Embryonic facial prominence (tissue), 1 donor: ENCODE measurements around the gene SLTM.
"Not testable (repeated sequence)": the region's sequence is repeated elsewhere in the genome, so short reads cannot be mapped to it uniquely, and the experiment has no call there.

ENCODE experiments used
- DNase-seq: peaks from one replicate; pipeline ENCODE4 v3.0.0-alpha.2; 2016; ENCODE audit errors: extremely low spot score

Gene SLTM

DNA sequence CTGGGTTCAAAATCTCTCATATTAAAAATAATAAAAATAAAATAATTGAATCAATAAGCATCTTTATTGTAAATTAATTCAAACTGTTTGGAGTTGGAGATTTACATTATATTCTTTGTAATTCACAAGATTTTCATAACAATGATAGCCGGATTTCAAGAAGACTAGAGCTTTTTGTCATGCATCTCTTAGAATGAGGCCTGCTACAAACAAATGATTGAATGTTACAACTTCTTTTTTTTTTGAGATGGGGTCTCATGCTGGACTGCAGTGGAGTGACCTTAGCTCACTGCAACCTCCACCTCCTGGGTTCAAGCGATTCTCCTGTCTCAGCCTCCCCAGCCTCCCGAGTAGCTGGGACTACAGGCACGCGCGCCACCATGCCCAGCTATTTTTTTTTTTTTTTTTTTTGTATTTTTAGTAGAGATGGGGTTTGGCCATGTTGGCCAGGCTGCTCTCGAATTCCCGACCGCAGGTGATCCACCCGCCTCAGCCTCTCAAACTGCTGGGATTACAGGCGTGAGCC is 3.5 kb downstream of the SLTM start:
- DNase-seq = no peak

DNA sequence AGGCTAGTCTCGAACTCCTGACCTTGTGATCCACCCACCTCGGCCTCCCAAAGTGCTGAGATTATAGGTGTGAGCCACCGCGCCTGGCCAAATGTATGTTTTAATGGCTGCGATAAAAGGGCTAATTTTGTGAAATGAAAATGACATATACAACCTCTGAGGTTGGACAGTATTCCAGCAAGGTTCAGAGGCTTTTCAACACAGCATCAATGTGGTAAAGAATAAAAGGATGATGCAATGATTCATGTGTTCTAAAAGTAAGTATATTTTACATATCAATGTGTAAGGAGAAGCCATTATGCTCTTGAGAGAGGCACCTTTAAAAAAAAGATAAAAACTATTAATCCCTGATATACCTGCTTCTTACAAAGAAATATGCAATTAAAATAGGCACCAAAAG is 6.7 kb downstream of the SLTM start:
- no peak for DNase-seq

- no peak for DNase-seq
Measured at GRCh38 chr15:58924327-58924726, 9.2 kb downstream of the SLTM start.

DNA sequence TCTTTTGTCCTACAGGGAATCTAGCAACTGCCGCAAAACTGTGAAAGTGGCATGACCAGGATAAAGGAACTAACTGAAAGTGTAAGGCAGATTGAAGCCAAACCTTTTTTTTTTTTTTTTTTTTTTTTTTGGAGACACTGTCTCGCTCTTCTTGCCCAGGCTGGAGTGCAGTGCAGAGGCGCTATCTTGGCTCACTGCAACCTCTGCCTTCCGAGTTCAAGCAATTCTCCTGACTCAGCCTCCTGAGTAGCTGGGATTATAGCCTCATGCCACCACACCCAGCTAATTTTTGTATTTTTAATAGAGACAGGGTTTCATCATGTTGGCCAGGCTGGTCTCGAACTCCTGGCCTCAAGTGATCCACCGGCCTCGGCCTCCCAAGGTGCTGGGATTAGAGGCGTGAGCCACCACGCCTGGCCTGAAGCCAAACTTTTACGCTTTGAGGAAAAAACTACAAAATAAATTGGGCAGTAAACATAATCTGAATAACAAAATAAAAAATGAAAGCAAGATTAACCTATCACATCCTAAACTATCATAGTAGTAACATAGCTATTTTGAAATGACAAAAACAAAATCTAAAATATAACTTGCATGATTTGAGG is 9.7 kb downstream of the SLTM start:
- DNase-seq = no peak

DNA sequence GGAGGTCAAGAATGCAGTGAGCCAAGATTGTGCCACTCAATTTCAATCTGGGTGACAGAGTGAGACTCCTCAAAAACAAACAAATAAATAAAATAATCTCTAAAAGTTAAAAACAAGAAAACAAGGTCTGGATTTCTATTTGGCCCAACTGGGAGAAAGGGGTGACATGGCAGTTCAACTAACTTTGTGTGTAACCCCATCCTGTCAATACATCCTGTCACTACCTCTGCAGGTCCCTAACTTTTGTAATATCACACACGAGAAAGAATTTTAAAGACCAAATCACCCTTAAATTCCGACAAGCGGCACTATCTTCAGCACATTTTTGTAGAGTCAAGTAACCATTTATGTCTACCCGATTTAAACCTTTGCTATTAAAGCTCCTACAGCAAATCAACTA is 10.2 kb downstream of the SLTM start:
- DNase-seq = no peak

DNA sequence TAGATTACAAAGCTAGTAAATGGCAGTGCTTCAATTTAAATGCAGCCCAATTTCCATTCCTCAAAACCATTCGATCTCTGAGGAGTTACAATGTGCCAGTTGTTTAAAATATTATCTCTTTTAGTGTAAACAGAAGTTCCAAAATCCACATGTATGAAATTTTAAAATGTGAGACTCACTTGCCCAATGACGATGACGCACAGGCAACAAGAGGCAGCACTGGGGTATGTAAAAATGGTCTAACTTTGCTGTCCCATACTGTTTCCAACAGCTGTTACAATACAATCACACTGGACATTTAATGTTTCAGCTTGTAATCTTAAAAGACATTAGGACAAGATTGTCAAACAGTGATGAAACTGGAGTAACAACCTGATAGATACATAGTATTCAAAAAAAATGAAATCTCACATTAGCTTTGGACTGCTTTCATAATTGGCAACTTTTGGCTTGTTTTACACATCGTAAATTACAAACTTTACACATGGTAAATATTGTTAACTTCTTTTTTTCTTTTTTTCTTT is 12.2 kb downstream of the SLTM start:
- DNase-seq = no peak

DNA sequence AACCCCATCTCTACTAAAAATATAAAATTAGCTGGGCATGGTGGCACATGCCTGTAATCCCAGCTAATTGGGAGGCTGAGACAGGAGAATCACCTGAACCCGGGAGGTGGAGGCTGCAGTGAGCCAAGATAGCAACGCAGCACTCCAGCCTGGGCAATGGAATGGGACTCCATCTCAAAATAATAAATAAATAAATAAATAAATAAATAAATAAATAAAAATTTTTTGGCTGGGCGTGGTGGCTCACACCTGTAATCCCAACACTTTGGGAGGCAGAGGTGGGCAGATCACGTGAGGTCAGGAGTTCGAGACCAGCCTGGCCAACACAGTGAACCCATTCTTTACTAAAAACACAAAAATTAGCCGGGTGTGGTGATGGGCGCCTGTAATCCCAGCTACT is 13.0 kb downstream of the SLTM start:
- not testable (repeated sequence) for DNase-seq

DNA sequence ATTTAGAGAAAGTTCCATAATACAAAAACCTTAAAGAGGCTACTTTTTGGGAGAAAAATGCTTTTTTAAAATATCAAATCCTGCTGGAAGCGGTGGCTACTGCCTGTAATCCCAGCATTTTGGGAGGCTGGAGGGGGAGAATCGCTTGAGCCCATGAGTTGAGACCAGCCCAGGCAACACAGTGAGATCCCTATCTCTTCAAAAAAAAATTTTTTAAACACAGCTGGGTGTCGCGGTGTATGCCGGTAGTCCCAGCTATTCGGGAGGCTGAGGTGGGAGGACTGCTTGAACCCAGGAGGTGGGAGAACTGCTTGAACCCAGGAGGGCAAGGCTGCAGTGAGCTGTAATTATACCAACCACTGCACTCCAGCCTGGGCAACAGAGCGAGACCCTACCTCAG is 14.2 kb downstream of the SLTM start:
- no peak for DNase-seq

DNA sequence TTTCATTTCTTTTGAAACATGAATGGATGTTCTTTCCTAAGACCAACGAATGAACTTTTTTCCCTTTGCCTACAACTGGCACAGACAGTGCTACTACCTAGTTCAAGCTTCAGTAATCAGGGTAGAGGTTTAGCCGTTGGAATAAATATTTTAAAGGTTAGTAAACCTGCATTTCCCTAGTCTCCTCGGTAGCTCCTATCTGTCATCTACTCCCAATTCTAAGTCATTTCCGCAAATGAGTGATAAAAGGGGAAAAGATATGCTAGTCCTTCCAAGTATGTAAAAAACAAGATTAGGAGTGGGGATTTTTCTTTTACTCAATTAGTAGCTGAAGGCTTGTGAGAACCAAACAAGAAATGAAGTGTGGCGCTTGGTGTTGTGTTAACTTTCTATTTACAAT is 15.2 kb downstream of the SLTM start:
- no peak for DNase-seq

- not testable (repeated sequence) for DNase-seq
Measured at GRCh38 chr15:58917613-58918129, 15.8 kb downstream of the SLTM start.

DNA sequence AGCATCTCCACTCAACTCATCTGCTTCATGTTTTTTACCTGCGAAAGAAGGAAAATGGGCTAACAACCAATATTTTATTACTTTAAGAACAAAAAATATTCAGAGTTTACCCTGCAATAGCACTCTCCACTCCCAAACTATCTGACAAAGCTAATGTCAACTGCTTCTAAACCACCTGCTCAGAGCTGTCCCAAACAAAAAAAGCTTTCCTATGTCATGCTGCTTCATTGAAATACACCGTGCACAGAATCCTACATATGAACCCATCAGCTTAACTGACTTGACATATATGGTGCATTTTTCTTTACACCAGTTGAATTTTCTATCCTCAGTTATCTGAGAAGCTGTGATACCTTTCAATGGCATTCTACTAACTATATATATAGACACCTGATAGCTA is 16.5 kb downstream of the SLTM start:
- DNase-seq = no peak

DNA sequence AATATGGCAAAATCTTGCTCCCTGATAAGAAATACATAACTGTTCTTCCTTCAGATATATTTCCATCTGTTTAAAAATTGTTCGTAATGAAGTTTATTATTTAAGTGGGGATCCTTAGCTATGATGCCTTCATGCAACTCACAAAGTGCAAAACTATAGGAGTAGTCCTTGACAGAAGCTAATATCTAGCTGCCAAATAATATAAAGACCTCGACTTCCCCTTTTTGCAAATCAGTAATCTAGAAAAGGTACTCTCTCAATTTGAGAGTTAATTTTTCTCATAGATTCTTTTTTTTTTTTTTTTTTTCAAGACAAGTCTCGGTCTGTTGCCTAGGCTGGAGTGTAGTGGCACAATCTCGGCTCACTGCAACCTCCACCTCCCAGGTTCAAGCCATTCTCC is 23.0 kb downstream of the SLTM start:
- no peak for DNase-seq

DNA sequence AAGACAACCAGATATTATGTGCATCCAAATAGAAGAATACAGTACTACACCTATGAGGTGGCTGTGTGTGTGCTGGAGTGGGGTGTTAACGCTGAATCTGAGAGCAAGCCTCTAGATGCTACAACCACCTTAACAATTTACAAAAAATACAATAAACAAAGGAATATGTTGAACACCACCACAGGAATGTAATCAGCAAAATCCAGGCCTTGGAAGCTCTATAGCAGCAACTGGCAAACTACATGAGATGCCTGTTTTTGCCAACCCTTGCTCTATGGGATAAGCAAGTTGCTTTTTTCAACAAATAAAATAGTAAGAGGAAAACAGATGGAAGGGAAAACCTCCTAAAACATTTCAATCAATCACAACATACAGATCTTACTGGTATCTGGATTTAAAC is 23.9 kb downstream of the SLTM start:
- DNase-seq = no peak

DNA sequence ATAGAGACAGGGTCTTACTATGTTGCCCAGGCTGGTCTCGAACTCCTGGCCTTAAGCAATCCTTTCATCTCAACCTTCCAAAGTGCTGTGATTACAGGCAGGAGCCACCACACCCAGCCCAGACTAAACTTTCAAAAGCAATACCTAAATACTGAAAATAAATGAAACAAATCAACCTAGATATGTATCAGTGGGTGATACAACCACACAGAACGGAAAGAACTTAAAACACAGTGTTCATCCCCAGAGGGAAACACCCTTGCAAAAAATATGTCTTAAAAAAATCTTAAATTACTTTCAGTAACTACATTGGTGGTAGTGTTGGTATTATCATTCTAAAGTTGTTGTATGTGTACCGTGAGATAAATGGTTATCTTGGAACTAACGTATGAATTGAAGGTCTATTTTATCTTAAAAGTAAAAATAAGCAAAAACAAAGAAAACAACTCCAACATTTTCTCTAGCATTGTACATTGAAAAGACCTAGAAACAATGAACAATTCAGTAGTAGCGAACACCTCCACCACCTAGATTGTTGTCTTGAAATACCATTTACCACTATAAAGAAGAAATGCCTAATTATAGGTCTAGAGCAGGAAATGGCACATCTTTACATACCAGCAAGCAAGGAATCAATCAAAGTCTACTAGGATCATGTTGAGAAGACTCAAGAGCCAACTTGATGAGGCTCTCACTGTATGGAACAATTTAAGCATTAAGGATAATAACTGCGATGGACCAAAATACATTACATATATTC is 24.7 kb downstream of the SLTM start:
- DNase-seq = no peak

- DNase-seq = no peak
Measured at GRCh38 chr15:58900631-58901030, 32.8 kb downstream of the SLTM start.

DNA sequence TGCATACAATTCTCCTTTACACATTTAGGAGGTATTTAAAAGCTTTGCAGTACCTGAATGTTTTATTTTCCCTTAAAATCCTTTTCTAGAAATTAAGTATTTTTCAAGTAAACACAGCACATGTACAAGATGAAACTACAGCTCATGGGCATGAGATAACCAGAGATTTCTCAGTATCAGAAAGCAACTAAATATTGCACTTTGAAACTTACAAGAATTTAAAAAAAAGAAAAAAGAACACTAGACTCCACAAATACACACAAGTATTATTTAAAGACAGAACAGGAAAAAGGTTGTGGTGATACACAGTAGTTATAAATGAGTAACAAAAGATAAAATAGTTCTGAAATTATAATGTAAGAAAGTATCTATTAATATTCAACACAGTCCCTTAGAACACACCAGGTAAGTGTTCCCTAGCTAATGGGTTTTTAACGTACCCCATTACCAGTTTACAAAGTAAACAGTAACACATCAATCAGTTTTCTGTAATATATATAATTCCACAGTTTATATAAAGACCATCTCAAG is 35.3 kb downstream of the SLTM start:
- no peak for DNase-seq

DNA sequence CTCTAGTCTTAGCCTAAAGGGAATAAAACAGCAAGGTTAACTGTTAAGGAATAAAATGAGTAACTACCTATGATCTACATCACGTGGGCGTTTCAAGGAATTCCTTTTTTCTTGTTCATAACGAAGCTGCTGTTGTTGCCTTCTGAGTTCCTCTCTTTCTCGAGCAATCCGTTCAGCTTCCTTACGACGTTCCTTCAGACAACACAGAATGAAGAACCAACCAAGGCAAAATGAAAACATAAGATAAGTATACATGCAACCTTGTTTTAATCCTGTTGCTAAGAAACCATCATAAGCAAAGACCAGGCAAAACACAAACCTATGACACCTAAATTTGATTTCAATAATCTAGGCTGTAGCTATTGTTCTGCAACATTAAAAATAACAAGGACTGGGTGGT is 44.1 kb downstream of the SLTM start:
- DNase-seq = no peak

- DNase-seq = no peak
Measured at GRCh38 chr15:58886921-58887320, 46.6 kb downstream of the SLTM start.

- not testable (repeated sequence) for DNase-seq
Measured at GRCh38 chr15:58883926-58884325, 49.6 kb downstream of the SLTM start.

DNA sequence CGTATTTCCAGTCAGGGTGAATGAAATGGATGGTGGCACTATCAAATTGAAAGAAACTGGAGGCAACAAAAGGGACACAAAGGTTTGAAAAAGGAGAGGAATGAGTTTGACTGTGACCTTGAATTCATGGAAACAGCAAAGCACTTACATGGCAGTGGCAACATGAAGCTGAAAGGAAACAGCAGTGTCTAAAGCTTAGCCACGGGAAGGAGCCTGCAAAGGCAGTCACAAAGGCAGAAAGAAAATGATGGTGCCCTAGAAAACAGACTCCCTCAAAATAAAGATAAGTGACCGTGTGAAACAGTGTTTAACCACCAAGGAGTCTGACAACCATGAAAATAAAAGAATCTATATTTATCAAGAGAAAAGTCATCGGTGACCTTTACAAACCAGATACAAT is 51.2 kb downstream of the SLTM start:
- DNase-seq = no peak

- DNase-seq = no peak
Measured at GRCh38 chr15:58880320-58880719, 53.2 kb downstream of the SLTM start.

DNA sequence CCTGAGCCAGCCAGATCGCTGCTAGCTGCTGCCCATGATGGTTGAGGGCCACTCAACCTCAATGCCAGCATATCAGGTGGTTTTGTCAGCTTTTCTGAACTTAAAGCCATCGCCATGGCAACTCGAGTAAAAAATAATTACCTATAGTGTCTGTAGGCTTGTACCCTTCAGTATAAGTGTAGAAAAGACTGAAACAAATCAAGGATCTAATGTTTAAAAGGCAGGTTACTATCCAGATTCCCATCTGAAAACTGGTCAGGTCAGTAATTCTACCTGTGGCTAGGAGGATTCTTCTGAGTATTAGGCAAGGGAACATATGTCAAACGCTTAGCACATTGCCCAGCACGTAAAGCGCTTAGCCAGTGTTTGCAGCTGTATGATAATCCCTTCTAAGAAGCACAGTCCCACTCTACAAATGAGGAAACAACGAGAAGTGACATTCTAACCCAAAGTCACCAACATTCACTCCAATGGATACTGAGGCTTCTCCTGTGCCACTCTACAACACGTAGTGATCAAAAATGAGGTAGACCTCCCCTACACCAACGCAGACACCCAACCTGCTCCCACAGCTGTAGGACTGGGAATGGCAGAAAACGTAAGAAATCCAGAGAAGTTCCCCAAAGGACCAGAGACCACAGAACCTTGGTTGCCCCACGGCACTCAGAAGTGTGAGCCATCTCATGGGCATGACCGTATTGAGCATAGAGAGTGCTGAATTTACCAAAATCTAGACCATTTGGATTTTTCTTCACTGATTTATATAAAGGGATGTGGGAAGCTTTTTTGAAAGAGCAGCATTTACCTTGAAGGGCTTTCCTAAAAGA is 55.3 kb downstream of the SLTM start:
- no peak for DNase-seq
